Choroid plexus epithelial cell (primary cell): ENCODE data around the gene LRRN3.
"Not testable (repeated sequence)": the region's sequence is repeated elsewhere in the genome, so short reads cannot be mapped to it uniquely, and the experiment has no call there.

Source experiments
- DNase-seq: peaks from one replicate; pipeline ENCODE4 v3.0.0-alpha.2; 2010; ENCODE audit warnings: low read depth
- H3K4me3 ChIP-seq: 2 replicates; pipeline ENCODE4 v1.5.1; 2011; ENCODE audit warnings: low read depth, mild to moderate bottlenecking, control low read depth, low read length, moderate library complexity
- CTCF ChIP-seq: conservative IDR thresholded peaks from 2 replicates; pipeline ENCODE4 v1.5.1; 2011; ENCODE audit warnings: low read depth, mild to moderate bottlenecking, control low read depth, inconsistent platforms, low read length, moderate library complexity

Gene LRRN3

GRCh38 chr7:111067251-111067650 is 23.7 kb upstream of the LRRN3 start:
- DNase-seq = no peak
- TF ChIP-seq CTCF = no peak
- no peak overlapping the region for H3K4me3 ChIP-seq

- no peak for TF ChIP-seq CTCF
- H3K4me3 ChIP-seq = no peak overlapping the region
- DNase-seq = no peak
Measured at GRCh38 chr7:111067682-111068081, 23.2 kb upstream of the LRRN3 start.

- no peak overlapping the region for H3K4me3 ChIP-seq
- TF ChIP-seq CTCF = no peak
- DNase-seq = no peak
Measured at GRCh38 chr7:111068618-111069017, 22.3 kb upstream of the LRRN3 start.

GRCh38 chr7:111071556-111071955 is 19.4 kb upstream of the LRRN3 start:
- DNase-seq = no peak
- TF ChIP-seq CTCF = no peak
- no peak overlapping the region for H3K4me3 ChIP-seq

GRCh38 chr7:111072658-111073057 is 18.3 kb upstream of the LRRN3 start:
- H3K4me3 ChIP-seq, DNase-seq: not testable (repeated sequence)

- no peak for TF ChIP-seq CTCF
- peak; percentile 57 for DNase-seq
- H3K4me3 ChIP-seq = no peak overlapping the region
Measured at GRCh38 chr7:111074071-111074747, 16.7 kb upstream of the LRRN3 start.

- TF ChIP-seq CTCF = no peak
Measured at GRCh38 chr7:111074748-111075146, 16.2 kb upstream of the LRRN3 start.

GRCh38 chr7:111075498-111075897 is 15.4 kb upstream of the LRRN3 start:
- H3K4me3 ChIP-seq = no peak overlapping the region
- DNase-seq = no peak
- TF ChIP-seq CTCF = no peak

More at GRCh38 chr7:111074748-111075146, 16.2 kb upstream of the LRRN3 start:
- no peak overlapping the region for H3K4me3 ChIP-seq
- no peak for DNase-seq
